Stimulated activated CD4-positive, alpha-beta T cell treated with anti-CD3 and anti-CD28 coated beads, Interleukin-4, amount 100 ng/mL, for 4 hours (primary cell): Measurements from ENCODE around the gene MZT2B.
"Not testable (repeated sequence)": the region's sequence is repeated elsewhere in the genome, so short reads cannot be mapped to it uniquely, and the experiment has no call there.

ENCODE experiments used
- DNase-seq, 2 experiments: peaks; one replicate each; pipeline ENCODE4 v3.0.0-alpha.2; 2020

Gene MZT2B

GRCh38 chr2:130152816-130153595 lies 29.1 kb upstream of the MZT2B start:
- no peak for DNase-seq

DNA sequence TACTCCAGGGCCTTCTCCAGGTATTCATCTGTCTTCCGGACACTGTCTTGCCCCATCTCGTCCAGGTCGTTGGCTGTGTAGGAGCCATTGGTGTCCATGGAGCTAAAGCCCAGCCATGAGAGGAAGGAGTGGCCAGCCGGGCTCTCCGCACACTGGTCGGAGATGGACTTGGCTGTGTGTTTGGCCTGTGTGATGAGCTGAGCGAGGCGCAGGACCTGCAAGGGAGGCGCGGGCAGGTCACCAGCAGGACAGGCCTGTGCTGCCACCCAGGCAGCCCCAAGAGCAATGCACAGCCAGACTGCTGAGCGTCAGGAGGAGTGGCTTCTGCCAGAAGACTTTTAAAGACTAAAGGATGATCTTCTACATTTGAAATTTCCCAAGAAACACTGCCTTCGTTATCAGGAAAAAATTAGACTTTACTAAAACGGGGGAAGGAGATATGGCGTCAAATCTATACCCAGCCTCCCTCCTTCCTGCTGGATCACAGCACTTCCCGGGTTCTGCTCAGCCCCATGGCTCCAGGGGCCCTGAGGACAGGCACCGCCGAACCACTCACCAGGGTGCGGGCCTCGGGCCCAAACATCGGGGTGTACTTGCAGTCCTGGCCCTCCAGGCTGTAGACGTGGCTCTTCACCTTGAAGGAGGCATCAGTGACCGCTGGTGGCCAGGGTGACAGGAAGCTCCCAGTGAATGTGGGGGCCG lies 28.2 kb upstream of the MZT2B start:
- not testable (repeated sequence) for DNase-seq

GRCh38 chr2:130154423-130154770 lies 27.7 kb upstream of the MZT2B start:
- not testable (repeated sequence) for DNase-seq

DNA sequence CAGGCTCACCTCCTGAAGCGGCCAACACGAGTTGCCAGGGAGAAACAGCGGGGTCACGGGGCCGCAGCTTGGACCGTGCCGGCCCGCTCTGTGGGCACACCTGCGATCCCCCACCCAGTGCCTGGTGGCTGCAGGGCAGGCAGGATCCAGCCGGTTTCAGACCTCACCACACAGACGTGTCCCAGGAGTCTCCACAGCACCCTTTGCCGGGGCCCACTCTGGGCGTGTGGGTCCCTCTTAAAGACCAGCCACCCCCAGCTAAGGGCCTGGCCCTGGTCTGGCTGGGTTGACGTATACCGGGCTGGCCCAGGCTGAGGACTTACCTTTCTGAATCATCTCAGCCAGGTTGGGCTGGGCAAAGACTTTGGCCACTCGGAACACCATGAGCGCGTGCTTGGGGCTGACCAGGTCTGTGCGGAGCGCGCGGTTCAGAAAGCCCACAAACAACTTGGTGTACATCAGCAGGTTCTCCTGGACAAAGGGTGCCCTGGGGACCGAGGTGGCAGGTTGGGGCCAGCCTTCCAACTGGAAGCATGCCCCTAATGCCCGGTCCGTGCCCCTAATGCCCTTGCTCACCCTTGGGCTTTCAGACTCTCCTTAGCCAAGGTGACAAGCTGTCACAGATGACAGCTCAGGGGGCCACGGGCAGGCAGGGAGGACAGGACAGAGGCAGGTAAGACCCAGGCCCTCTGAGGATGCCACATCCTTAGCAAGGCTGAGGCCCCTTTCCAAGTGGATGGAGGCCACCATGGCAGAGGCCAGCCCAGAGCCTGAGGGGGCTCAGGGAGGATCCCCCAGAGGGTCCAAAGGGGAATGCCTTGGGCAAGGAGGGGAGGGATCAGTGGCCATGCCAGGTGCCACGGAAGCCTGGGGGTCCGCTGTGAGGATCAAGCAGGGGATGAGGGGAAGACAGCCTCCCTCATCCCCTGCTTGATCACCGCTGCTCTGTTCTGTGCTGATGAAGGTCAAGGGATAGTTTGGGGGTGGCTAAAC lies 27.0 kb upstream of the MZT2B start:
- DNase-seq, result no peak

GRCh38 chr2:130155956-130156623 lies 26.0 kb upstream of the MZT2B start:
- not testable (repeated sequence) for DNase-seq

GRCh38 chr2:130156624-130157004 lies 25.4 kb upstream of the MZT2B start:
- no peak for DNase-seq

GRCh38 chr2:130157354-130157753 lies 24.7 kb upstream of the MZT2B start:
- not testable (repeated sequence) for DNase-seq

- DNase-seq, result not testable (repeated sequence)
Observed at GRCh38 chr2:130157825-130158514, 24.1 kb upstream of the MZT2B start.

DNA sequence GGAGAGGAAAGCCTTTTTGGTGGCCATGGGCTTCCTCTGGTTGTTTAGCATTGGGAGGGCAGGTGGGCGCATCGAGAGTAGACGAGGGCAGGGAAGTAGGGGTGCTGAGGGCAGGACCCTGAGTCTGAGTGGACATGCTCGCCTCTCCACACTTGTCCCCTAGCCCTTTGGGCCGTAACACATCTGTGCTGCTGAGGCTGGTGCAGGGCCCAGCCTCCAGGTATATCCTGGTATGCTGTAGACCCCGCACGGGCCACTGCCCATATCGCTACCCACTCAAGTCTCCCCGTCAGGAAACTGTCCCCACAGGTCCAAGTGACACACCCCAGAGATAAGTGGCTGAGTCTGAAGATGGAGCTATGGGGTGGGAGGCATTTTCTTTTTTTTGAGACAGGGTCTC lies 23.4 kb upstream of the MZT2B start:
- no peak for DNase-seq

DNA sequence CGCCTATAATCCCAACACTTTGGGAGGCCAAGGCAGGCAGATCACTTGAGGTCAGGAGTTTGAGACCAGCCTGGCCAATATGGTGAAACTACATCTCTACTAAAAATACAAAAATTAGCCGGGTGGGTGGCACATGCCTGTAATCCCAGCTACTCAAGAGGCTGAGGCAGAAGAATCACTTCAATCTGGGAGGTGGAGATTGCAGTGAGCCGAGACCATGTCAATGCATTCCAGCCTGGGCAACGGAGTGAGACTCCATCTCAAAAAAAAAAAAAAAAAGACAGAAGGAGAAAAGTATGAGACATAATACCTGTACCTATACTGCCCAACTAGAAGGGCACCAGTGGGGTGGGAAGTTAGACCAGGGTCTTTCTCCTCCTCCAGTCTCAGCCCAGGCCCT lies 22.7 kb upstream of the MZT2B start:
- DNase-seq, result not testable (repeated sequence)

DNA sequence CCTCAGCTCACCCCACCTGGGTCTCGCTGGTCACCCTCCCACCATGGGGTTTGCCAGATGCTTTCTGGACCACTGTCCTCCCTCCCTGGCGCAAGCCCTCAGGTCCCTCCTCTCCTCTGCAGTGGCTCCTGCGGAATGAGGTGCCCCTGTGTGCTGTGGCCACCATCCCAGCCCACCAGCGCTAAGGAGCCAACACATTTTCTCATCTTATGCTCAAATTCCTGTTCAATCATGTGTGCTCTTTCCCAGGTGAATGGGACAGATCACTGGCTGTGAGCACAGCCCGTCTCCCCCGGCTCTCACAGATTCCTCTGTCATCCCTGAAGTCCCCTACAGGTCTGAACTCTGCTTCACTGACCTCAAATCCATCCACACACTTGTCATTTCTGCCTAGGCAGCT lies 21.9 kb upstream of the MZT2B start:
- no peak for DNase-seq

DNA sequence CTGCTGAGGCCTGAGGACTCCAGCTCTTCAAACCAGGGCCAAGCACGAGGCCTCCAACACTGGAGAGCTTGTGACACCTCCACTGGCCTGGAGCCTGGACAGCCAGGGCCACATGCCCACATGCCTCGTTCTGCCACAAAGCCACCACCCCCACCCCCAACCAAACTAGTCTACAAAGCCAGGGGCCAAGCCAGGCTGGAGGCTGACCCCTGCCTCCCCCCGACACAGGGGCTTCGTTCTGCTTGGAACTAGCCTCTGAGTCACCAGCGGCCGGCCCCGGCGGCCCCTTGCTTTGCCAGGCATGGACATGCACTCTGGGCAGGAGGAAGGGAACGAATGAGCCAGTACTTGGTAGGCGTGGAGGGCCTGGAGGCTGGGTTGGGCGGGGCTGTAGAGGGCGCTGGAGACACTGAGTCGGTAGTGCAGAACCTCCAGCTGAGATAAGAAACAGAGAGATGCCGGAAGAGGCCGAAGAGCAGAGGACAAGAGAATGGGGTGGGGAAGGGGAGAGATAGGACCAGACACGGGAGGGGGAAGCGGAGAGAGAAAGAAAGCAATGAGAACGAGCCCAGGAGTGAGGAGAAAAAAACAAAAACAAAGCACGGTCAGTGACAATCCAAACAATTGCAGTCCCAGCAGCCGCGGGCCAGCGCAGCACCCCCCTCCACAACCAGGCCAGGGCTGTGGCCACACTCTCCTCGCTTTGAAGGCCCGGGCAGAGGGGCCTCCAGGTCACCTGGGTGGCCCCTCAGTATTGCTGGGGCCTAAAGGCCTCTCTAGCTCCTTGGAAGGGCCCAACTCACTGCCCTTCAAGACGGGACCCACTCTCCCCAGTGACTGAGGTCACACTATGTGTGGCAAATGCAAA lies 21.0 kb upstream of the MZT2B start:
- DNase-seq, result not testable (repeated sequence)

- DNase-seq, result not testable (repeated sequence)
Observed at GRCh38 chr2:130162486-130162885, 19.6 kb upstream of the MZT2B start.

DNA sequence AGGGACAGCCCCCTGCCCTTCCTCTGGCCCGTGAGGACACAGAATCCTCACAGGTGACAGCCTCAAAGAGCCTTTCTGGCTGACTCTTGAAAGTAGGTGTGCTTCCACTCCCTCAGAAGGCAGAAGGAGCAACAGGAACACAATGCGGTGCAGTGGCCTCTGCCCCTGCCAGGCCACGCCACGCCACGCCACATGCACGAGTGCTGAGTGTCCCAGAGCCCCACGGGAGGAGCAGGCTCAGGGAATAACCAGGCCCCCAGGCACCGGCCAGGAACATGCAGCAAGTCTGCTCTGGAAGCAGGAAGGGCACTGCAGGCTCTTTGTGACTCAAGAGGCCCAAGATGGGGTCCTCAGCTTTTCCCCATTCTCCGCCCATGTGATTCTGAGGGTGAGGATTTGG lies 19.1 kb upstream of the MZT2B start:
- no peak for DNase-seq

DNA sequence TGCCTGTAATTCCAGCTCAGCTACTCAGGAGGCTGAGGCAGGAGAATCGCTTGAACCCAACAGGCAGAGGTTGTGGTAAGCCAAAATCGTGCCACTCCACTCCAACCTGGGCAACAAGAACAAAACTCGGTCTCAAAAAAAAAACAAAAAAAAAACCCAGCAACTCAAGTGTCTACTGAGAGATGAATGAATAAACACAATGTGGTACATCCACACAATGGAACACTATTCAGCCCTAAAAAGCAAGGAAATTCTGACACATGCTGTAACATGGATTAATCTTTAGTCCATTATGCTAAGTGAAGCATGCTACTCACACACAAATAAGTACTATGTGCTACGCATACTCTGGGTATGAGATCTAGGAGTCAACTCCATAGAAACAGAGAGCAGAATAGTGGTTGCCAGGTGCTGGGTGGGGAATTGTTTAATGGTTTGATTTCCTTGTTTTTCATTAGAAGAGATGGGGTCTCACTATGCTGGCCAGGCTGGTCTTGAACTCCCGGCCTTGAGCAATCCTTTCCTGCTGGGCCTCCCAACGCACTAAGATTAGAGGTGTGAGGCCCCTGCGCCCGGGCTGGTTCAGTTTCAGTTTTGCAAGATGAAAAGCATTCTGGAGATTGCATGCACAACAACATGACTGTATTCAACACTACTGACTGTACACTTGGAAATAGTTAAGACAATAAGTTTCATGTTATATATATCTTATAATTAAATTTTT lies 16.6 kb upstream of the MZT2B start:
- DNase-seq, result no peak

DNA sequence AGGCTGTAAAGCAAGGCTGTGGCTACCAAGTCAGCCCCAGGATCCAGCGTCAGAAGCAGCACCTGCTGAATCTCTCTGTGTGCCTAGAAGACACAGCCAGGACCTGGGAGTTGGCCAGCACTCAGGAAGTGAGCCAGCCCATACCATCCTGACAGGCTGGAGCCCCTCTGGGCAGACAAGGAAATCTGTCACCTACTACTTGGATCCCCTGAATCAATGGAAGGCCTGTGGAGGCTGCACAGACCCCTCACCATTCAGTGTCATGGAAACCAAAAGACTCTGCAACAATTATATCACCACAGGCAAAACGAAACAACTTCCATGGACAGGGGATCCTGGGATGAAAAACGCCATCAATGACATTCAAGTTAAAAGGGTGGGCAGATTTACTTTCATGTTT lies 15.5 kb upstream of the MZT2B start:
- not testable (repeated sequence) for DNase-seq

GRCh38 chr2:130169163-130169562 lies 12.9 kb upstream of the MZT2B start:
- not testable (repeated sequence) for DNase-seq

GRCh38 chr2:130169896-130170295 lies 12.2 kb upstream of the MZT2B start:
- DNase-seq, result no peak

DNA sequence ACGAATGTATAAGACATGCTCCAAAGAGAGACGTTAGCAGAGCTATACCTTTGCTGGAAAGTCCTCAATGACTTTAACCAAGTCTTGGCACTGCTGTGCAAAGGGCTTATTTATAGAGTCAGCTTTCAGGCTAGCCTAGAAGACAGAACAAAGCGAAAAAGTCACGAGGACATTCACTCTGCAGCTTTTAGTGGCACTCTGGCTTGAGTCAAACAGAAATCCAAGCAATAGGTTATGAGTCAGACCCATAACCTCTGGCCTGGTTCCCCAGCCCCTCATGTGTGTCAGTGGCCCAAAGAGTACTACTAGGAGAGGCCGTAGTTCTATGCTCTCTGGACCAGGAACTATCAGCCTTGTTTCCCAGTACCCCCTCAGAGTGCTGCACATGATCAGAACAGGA lies 7.2 kb upstream of the MZT2B start:
- not testable (repeated sequence) for DNase-seq
